Measurements from ENCODE around the gene GABBR2.

GRCh38 chr9:98410185-98410697 is 298.5 kb downstream of the GABBR2 start:
- TF ChIP-seq POLR2A (IDR thresholded peaks at IDR 0.05; ENCODE audit: low read depth, low read length), result no peak
- no peak for TF ChIP-seq POLR2AphosphoS5 (IDR thresholded peaks at IDR 0.05; ENCODE audit: low read depth, low read length)
- TF ChIP-seq TAF1 (IDR thresholded peaks at IDR 0.05; ENCODE audit: borderline replicate concordance, low read depth, low read length), result no peak

Data from GM12892 (cell line).